A204.1 (cell line): ENCODE data around the gene MACROD2.
"Not testable (repeated sequence)": the region's sequence is repeated elsewhere in the genome, so short reads cannot be mapped to it uniquely, and the experiment has no call there.

Source experiments
- FAIRE-seq: peaks from 2 replicates; lab custom pipeline; 2012; peaks lifted over from hg19 to GRCh38; lab: Jason Lieb, UNC

The MACROD2 gene

GRCh38 chr20:14919501-14920081 lies 924.3 kb downstream of the MACROD2 start:
- no peak for FAIRE-seq

DNA sequence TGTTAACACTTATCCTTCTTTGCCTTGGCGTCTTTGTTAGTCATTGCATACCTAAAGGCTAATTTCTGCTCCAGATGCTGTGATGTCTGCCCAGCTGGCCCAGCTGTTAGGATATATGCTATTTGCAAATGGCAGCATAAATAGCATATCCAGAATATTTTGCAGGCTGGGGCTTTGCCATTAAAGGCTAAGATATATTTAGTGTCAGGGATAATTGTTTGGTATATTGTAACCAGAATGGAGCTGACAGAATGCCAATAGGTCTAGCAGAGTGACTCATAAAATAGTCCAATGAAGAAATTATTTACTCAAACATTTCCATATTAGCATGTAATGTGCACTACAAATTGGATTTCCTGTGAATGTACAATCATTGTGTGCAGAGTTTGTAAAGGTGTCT lies 926.2 kb downstream of the MACROD2 start:
- no peak for FAIRE-seq

- no peak for FAIRE-seq
Observed at GRCh38 chr20:14922503-14923267, 927.4 kb downstream of the MACROD2 start.

DNA sequence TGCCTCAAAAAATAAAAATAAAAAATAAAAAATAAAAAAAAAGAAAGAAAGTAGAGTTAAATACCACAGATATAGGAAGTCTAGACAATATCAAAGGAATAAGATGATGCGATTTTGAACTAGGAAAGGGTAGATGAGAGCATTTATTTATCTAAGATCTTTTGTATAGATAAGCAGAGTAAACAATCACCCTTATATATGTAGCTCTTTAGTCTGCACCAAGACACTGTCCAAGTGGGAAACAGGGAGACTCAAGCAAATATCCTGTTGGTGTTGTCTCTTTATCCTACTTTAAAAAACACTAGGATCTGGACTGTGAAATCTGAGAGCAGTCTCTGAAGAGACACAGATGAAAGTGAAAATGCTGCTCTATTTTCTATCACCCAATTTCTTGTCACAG lies 929.1 kb downstream of the MACROD2 start:
- no peak for FAIRE-seq

DNA sequence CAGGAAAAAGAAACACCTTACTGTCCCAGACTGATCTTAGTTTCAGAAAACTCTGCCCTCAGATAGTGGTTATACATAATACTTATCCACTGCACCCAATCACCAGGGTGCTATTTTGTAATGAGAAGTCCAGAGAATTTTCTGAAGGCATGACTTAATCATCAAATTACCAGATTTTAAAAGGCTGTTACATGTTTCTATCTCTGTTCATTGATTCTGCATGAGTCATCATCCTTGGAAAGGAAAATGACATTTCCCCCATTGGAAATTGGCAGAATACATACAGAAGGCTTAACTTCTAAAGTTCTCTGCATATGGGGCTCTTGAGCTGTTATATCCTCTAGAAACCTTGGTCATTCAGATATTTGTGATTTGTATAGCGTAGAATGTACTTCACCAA lies 930.0 kb downstream of the MACROD2 start:
- FAIRE-seq = no peak

- not testable (repeated sequence) for FAIRE-seq
Observed at GRCh38 chr20:14926436-14926835, 931.1 kb downstream of the MACROD2 start.

- no peak for FAIRE-seq
Observed at GRCh38 chr20:14928083-14928482, 932.8 kb downstream of the MACROD2 start.

DNA sequence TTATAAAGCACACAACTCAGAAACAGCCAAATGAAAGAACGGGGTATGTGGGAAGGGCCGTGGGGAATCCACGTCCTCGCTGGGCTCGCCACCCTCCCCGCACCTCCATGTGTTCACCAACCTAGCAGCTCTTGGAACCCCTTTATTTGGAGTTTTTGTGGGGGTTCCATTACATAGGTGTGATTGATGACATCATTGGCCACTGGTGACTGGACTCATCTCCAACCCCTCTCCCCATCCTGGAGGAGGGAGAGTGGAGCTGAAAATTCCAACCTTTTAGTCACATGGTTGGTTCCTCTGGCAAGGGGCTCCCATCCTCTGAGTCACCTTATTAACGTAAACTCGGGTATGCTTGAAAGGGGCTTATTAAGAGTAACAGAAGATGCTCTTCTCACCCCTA lies 934.1 kb downstream of the MACROD2 start:
- no peak for FAIRE-seq

GRCh38 chr20:14932040-14932439 lies 936.7 kb downstream of the MACROD2 start:
- FAIRE-seq = no peak

GRCh38 chr20:14935285-14935684 lies 940.0 kb downstream of the MACROD2 start:
- FAIRE-seq = no peak

DNA sequence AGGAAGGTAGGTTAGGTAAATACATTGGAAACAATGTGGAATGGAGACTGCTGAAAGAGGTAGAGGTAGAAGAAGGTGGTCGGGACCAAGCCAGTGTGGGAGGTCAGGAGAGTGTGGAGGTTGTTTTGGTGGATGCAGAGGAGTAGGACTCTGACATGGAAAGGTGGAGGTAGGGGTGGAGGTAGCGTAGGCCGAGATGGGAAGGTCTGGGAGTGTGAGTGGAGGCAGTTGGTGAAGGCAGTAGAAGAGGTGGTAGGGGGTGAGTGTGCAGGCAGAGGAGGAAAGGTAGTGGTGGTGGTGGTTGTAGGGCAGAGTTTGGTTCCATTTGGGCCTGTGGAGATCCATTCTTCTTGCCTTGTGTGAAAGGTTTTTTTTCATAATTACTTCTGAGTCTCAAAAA lies 941.7 kb downstream of the MACROD2 start:
- no peak for FAIRE-seq

- no peak for FAIRE-seq
Observed at GRCh38 chr20:14937846-14938245, 942.5 kb downstream of the MACROD2 start.

GRCh38 chr20:14947536-14947935 lies 952.2 kb downstream of the MACROD2 start:
- no peak for FAIRE-seq

- FAIRE-seq = no peak
Observed at GRCh38 chr20:14947946-14948345, 952.6 kb downstream of the MACROD2 start.

DNA sequence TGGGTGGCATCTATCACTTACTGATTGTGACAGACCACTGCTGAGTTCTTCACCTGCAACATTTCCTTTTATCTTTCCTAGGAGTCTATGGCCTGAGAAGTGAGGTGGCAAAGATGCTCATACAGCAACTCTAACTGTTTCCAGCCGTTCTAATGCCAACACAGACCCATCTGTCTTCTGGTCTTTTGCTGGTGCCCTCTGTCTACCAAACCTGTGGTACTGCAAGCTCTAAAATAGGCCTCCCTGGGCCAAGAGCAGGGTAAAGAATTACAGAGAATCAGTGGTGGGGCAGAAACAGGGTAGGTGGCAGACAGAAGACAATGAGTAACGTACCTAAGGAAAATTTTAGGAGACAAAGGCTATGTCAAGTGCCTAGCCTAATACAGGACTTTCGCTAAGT lies 953.1 kb downstream of the MACROD2 start:
- no peak for FAIRE-seq

- no peak for FAIRE-seq
Observed at GRCh38 chr20:14950633-14951032, 955.3 kb downstream of the MACROD2 start.

DNA sequence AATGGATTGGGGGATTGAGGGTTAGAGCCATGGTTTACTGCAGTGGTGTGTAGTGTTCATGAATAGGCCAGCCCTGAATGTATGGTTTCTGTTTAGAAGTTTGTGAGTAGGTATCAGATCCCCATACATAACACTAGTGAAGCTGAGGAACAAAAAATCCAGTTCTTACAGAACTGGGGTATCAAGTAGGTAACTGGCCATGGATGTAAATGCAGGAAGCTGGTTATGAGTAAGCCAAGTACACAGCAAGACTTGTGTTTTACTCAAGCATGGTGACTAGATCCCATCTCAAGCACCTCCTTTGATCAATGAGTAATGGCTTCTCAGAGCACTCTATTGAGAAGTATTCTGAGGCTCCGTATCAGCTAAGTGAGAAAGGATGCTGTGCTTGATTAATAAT lies 955.8 kb downstream of the MACROD2 start:
- no peak for FAIRE-seq

DNA sequence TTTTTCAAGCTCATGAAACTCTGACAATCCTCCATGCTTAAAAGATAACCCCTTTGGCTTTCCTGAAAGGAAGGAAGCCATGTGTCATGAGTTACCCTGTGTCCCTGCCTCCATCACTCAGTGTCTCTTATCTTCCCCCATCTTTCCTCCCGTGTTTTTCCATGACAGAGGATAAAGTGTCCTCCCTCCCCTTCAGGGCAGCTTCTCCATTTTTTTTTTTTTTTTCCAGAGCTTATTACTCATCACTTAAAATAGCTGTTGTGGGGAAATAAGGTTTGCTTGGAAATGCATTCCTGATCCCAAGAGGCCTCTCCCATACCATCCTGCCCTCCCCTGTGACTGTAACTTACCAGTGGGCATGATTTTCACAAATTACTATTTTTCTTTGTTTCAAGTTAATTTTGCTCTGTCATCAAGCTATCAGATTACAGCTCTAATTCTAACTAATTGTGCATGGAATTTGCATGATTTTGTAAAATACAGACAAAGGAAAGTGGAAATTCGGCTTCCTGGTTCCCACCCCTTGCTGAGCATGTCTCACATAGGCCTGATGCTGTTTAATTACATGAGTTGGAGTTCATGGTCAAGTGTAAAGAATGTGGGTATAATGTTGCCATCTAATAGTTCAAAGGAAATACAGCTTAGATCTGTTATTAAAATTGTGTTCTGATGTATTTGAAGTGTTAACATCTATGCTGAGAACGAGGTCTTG lies 956.5 kb downstream of the MACROD2 start:
- FAIRE-seq = no peak

- no peak for FAIRE-seq
Observed at GRCh38 chr20:14953736-14954135, 958.4 kb downstream of the MACROD2 start.

DNA sequence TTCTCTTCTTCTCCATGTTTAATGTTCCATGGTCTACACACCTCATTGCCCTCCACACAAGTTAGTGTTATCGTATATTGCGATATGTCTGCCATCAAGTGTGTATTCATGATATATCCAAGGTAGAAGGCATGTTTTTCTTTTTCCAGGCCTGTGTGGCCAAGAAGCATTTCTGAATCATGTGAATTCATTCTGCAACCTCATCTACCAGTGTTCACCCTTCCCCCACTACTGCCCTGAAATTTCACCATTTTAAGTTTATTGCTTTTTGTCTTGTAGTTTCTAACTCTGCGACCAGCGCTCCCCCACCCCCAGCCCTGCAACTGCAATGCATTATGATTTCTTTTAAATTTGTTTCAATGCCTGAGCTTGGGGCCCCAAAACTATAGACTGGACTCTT lies 960.1 kb downstream of the MACROD2 start:
- no peak for FAIRE-seq

DNA sequence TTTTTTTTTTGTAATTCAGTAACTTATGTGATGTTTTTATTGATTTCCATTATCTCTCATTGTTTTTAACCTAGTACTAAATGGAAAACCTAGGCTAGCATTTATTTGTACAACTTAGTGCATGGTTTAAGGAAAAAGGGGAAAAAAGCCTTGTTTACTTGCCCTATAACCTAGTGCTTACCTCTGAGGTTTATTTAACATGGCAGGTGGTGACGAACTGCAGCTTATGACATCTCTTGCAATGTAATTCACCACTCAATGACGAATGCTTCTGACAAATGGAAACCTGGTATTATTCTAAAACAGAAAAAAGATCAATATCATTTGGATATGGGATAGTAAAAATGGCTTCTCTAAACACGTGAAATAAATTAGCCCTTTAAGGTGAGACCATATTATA lies 960.7 kb downstream of the MACROD2 start:
- no peak for FAIRE-seq

GRCh38 chr20:14956538-14956937 lies 961.2 kb downstream of the MACROD2 start:
- FAIRE-seq = no peak

DNA sequence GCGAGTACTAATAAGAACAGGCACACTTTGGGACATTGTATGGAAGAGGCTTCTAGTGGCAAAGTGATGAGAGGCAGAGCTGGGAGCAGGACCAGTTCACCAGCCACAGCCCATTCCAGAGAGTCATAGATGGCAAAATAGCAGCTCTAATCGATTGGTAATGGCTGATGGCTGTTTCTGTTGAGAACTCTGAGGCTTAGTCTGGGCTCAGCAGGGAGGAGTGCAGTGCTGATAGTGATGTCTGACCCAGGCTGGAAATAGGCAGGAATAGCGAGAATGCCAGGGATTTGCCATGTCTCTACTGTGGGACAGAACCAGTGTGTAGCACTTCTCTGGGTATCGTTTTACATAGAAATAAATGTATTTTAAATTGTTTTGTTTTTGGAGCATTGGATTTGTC lies 962.1 kb downstream of the MACROD2 start:
- no peak for FAIRE-seq

GRCh38 chr20:14958626-14959025 lies 963.3 kb downstream of the MACROD2 start:
- no peak for FAIRE-seq
